ENCODE measurements around the gene SEC61B. TPM values are rescaled to one million over a fixed set of nuclear protein-coding genes. Genes with fewer than 3 reads are reported as not detected.

SEC61B gene
- total RNA-seq, 1 experiment from 2014 or later, result 101 TPM

DNA sequence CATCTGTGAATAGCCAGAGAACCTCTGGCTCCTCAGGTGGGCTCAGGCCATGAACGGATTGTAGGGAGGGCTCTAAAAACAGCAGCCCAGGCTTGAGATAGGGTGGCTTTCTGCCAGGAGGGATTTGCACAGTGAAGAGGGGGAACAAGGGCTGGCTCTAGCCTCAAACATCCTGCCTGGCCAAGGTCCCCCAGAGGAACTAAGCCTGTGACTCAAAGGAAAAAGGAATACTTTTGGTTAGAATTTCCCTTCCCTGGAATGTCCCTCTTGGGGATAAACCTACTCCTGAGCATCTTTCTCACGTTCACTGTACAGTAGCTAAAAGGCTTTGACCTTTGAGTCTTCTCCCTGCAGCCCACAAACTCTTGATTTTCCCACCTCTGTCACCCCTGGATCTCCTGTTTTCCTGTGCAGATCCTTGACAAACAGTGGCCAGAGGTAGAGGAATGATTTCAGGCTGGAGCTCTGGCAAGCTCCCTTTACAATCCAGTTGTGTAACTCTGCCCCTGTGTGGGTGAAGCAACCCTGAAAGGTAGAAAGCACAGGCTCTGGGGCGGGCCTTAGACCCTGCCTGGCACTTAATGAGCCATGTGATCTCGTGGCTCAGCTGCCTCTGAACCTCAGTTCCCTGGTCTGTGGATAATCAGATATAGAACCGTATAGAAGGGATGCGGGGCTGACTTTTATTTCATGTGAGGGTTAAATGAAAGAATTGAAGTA, 17.4 kb downstream of the SEC61B start:
- H3K4me3 Mint-ChIP-seq (ENCODE audit: low read depth, unreplicated experiment), result no peak overlapping the region
- intact Hi-C loops (cut with micrococcal nuclease; ENCODE audit: unreplicated experiment), result no loop called here
- no peak overlapping the region for H3K27ac Mint-ChIP-seq (ENCODE audit: unreplicated experiment)
- no peak for DNase-seq
- no peaks in the 10 kb centered on the region for H3K27me3 Mint-ChIP-seq (ENCODE audit: unreplicated experiment)
- BruUV-seq (replicated peaks), result no TSS peak
- TF ChIP-seq, protein P1, sequence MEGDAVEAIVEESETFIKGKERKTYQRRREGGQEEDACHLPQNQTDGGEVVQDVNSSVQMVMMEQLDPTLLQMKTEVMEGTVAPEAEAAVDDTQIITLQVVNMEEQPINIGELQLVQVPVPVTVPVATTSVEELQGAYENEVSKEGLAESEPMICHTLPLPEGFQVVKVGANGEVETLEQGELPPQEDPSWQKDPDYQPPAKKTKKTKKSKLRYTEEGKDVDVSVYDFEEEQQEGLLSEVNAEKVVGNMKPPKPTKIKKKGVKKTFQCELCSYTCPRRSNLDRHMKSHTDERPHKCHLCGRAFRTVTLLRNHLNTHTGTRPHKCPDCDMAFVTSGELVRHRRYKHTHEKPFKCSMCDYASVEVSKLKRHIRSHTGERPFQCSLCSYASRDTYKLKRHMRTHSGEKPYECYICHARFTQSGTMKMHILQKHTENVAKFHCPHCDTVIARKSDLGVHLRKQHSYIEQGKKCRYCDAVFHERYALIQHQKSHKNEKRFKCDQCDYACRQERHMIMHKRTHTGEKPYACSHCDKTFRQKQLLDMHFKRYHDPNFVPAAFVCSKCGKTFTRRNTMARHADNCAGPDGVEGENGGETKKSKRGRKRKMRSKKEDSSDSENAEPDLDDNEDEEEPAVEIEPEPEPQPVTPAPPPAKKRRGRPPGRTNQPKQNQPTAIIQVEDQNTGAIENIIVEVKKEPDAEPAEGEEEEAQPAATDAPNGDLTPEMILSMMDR (IDR thresholded peaks at IDR 0.05; ENCODE audit: unreplicated experiment), result no peak
- H3K36me3 Mint-ChIP-seq (ENCODE audit: insufficient read depth, unreplicated experiment), result no peaks in the 10 kb centered on the region
- no peaks in the 10 kb centered on the region for H3K9me3 Mint-ChIP-seq (ENCODE audit: low read depth, unreplicated experiment)
- CTCF ChIA-PET, result no interaction called here
- H3K4me1 Mint-ChIP-seq (ENCODE audit: low read depth, unreplicated experiment), result no peaks in the 10 kb centered on the region

DNA sequence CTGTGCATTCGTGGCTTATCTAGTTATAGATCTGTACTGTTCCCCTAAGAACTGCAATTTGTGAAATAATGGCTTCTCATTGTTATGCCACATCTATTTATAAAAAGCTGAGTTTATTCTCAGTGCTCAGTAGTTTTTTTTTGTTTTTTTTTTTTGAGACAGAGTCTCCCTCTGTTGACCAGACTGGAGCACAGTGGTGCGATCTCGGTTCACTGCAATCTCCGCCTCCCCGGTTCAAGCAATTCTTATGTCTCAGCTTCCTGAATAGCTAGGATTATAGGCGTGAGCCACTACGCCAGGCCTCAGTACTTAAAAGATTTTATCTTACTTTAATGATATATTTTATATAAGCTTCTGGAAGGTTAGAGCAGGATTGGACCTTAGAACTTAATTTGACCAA, 19.0 kb downstream of the SEC61B start:
- TF ChIP-seq, protein P1 (IDR thresholded peaks at IDR 0.05; ENCODE audit: unreplicated experiment), result no peak
- H3K4me3 Mint-ChIP-seq (ENCODE audit: low read depth, unreplicated experiment), result no peak overlapping the region
- H3K27ac Mint-ChIP-seq (ENCODE audit: unreplicated experiment), result no peak overlapping the region
- H3K36me3 Mint-ChIP-seq (ENCODE audit: insufficient read depth, unreplicated experiment), result no peaks in the 10 kb centered on the region
- no peaks in the 10 kb centered on the region for H3K9me3 Mint-ChIP-seq (ENCODE audit: low read depth, unreplicated experiment)
- no peak for DNase-seq
- H3K27me3 Mint-ChIP-seq (ENCODE audit: unreplicated experiment), result no peaks in the 10 kb centered on the region
- CTCF ChIA-PET, result no interaction called here
- intact Hi-C loops (cut with micrococcal nuclease; ENCODE audit: unreplicated experiment), result no loop called here
- no TSS peak for BruUV-seq (replicated peaks)
- no peaks in the 10 kb centered on the region for H3K4me1 Mint-ChIP-seq (ENCODE audit: low read depth, unreplicated experiment)

DNA sequence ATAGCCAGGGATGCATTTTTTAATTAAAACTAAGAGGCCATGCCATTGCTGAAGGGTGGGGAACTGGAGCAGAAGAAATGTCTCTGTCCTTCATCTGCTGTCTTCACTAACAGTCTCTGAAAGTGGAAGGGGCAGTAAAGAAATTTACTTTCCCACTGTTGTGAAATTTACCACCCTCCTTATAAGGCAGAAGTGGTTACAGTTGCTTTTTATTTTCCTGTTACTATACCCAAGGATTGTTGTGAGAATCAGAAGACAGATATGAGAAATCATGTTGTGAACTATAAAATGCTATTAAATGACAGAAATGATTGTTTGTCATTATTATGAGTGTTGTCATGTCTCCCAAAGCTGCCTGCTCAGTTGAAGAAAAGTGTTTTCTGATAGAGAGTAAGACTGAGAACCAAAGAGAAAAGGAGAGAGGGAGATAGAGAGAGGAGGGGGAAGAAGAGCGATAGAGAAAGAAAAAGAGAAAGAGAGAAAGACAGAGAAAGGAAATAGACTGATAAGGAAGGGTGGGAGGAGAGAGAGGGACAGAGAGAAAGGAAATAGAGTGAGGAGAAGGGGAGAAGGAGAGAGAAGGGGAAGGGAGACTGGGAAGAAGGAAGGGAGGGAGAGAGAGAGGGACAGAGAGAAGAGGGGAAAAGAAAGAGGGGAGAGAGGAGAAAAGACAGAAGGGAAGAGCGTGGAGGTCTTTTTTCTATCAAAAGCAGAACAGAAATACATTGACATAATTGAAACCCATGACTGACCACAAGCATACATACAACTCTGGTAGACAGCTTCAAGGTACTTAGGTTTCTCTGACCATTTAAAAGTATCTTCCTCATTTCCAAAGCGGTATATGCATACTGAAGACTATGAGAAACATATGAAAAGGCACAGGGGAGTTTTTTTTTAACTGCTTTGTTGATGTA, 22.5 kb downstream of the SEC61B start:
- BruUV-seq (replicated peaks), result no TSS peak
- H3K27me3 Mint-ChIP-seq (ENCODE audit: unreplicated experiment), result no peaks in the 10 kb centered on the region
- TF ChIP-seq, protein P1 (IDR thresholded peaks at IDR 0.05; ENCODE audit: unreplicated experiment), result no peak
- intact Hi-C loops (cut with micrococcal nuclease; ENCODE audit: unreplicated experiment), result no loop called here
- no peaks in the 10 kb centered on the region for H3K4me1 Mint-ChIP-seq (ENCODE audit: low read depth, unreplicated experiment)
- CTCF ChIA-PET, result no interaction called here
- H3K27ac Mint-ChIP-seq (ENCODE audit: unreplicated experiment), result no peak overlapping the region
- no peak for DNase-seq
- no peak overlapping the region for H3K4me3 Mint-ChIP-seq (ENCODE audit: low read depth, unreplicated experiment)
- no peaks in the 10 kb centered on the region for H3K36me3 Mint-ChIP-seq (ENCODE audit: insufficient read depth, unreplicated experiment)
- no peaks in the 10 kb centered on the region for H3K9me3 Mint-ChIP-seq (ENCODE audit: low read depth, unreplicated experiment)

DNA sequence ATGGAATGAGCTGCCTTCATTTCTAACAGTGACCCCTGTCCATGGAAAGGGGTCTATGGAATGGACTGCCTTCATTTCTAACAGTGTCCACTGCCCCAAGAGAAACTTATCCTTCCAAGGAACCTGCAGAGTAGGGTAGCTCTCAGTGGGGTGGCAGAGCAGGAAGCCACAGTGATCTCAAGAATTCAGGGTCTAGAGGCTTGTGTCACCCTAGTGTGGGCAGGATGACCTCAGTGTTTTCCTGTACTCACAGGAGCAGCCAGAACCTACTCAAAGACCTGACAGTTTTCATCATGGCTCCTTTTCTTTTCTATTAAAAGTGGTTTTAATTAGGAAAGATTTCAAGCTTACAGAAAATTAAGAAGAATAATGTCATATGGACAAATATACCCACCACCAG, 27.5 kb downstream of the SEC61B start:
- BruUV-seq (replicated peaks), result no TSS peak
- DNase-seq, result no peak
- Mint-ChIP-seq H3K27me3 (ENCODE audit: unreplicated experiment) (no peaks in the 10 kb centered on the region), H3K27ac (ENCODE audit: unreplicated experiment) (no peak overlapping the region), H3K4me3 (ENCODE audit: low read depth, unreplicated experiment) (no peak overlapping the region), H3K9me3 (ENCODE audit: low read depth, unreplicated experiment) (no peaks in the 10 kb centered on the region), H3K36me3 (ENCODE audit: insufficient read depth, unreplicated experiment) (no peaks in the 10 kb centered on the region), H3K4me1 (ENCODE audit: low read depth, unreplicated experiment) (no peaks in the 10 kb centered on the region)
- intact Hi-C loops (cut with micrococcal nuclease; ENCODE audit: unreplicated experiment), result no loop called here
- TF ChIP-seq, protein P1 (IDR thresholded peaks at IDR 0.05; ENCODE audit: unreplicated experiment), result no peak
- CTCF ChIA-PET, result no interaction called here

All from Calu3 (cell line).